H1 (cell line): ENCODE results near the gene PUDP. TPM values are rescaled to one million over a fixed set of nuclear protein-coding genes. Genes with fewer than 3 reads are reported as not detected.

Source experiments
- KDM5A ChIP-seq: fragments of 200-600 bp; IDR thresholded peaks from 2 replicates; pipeline ENCODE4 v1.7.1; 2012; ENCODE audit warnings: mild to moderate bottlenecking, low read length, inconsistent platforms, mixed read lengths
- polyA plus RNA-seq, 7 experiments: library from polyadenylated mRNA; depleted of rRNA in 3 of 7; stranded (reverse) in 5 of 7; unstranded in 2 of 7; fragments of >200 nt in 5 of 7; fragments of 200-250 nt in 2 of 7; gene quantifications; 1 replicate in 5 of 7; 2 replicates in 1 of 7; 4 replicates in 1 of 7; pipeline versions ENCODE4 v1.2.1 to v1.2.3, GENCODE V29; 2011 to 2013; ENCODE audit warnings: missing spikeins in 2 of 7, mixed read lengths in 2 of 7
- total RNA-seq: library from RNA; stranded (reverse); fragmentation: NEBNext Ultra II Directional; extraction: Animal tissue kit (Norgen Biotek cat#: 25700); gene quantifications from 2 replicates; pipeline ENCODE4 v1.2.1, GENCODE V29; 2021
- TF ChIP-seq, protein P1 (sequence below): IDR thresholded peaks from 2 replicates; pipeline ENCODE4 v1.6.1; 2012; ENCODE audit warnings: inconsistent platforms
- TF ChIP-seq, protein P2 (sequence below): IDR thresholded peaks from 2 replicates; pipeline ENCODE4 v1.6.1; 2012; ENCODE audit warnings: low read length, inconsistent platforms

Gene PUDP
- total and polyA plus RNA-seq, 2 of the 8 experiments (the other 6 are each of a cell fraction or from before 2014, with no cell fraction given): 27.2 to 30.2 TPM

DNA sequence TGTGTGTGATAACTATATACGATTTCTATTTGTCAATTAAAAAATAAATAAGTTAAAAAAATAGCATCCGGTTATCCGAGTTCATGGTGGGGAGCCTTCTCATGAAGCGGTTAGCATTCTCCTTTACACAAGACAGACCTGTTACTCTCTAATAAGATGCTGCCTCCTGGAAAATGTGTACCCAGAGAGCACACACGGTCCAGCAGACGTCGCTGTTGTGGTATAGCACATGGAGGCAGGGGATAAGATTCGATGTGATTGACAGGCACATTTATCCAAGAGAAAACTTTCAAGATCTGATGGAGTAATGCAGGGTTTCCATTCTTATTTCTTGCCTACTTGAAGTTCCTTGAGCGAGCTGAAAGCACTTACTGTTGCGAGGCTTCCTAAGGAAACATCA lies 63.1 kb downstream of the PUDP start (continued):
- TF ChIP-seq, protein P1, sequence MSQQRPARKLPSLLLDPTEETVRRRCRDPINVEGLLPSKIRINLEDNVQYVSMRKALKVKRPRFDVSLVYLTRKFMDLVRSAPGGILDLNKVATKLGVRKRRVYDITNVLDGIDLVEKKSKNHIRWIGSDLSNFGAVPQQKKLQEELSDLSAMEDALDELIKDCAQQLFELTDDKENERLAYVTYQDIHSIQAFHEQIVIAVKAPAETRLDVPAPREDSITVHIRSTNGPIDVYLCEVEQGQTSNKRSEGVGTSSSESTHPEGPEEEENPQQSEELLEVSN: no peak
- TF ChIP-seq KDM5A: no peak
- TF ChIP-seq, protein P2, sequence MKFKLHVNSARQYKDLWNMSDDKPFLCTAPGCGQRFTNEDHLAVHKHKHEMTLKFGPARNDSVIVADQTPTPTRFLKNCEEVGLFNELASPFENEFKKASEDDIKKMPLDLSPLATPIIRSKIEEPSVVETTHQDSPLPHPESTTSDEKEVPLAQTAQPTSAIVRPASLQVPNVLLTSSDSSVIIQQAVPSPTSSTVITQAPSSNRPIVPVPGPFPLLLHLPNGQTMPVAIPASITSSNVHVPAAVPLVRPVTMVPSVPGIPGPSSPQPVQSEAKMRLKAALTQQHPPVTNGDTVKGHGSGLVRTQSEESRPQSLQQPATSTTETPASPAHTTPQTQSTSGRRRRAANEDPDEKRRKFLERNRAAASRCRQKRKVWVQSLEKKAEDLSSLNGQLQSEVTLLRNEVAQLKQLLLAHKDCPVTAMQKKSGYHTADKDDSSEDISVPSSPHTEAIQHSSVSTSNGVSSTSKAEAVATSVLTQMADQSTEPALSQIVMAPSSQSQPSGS: no peak
